ENCODE data around the gene VWA8. TPM values are rescaled to one million over a fixed set of nuclear protein-coding genes. Genes with fewer than 3 reads are reported as not detected.

The VWA8 gene
- polyA plus RNA-seq, 3 donors: 2.0 to 4.4 (median 3.4) TPM

GRCh38 chr13:41966671-41967070 is 5.8 kb upstream of the VWA8 start:
- H3K9ac ChIP-seq (ENCODE audit: insufficient read depth, low read length, poor library complexity, severe bottlenecking): no peak overlapping the region
- no peaks in the 10 kb centered on the region for H3K79me2 ChIP-seq (ENCODE audit: insufficient read depth, low read length)
- no peaks in the 10 kb centered on the region for H3K36me3 ChIP-seq (replicated peaks in 1 of 2; ENCODE audit: control insufficient read depth in 1 of 2, insufficient read depth in 2 of 2, low read length in 2 of 2)
- no peak for DNase-seq
- Mint-ChIP-seq H3K9me3 (peaks cover 0 to 3% (median 0%) of the 10 kb centered on the region in 7 donors), H3K4me1 (peaks cover 3% of the 10 kb centered on the region), H3K27me3 (ENCODE audit: low read depth in 3 of 3) (peaks cover 0 to 6% (median 5%) of the 10 kb centered on the region in 3 donors), H3K36me3 (no peaks in the 10 kb centered on the region), H3K4me3 (no peak overlapping the region), H3K27ac (no peak overlapping the region)
- H3K4me1 ChIP-seq (ENCODE audit: control insufficient read depth in 1 of 2, insufficient read depth in 2 of 2, low read length in 2 of 2): no peaks in the 10 kb centered on the region
- H3K9me3 ChIP-seq (replicated peaks in 1 of 2; ENCODE audit: control insufficient read depth in 1 of 2, insufficient read depth in 1 of 2, low read length in 2 of 2): no peaks in the 10 kb centered on the region
- H4K20me1 ChIP-seq (ENCODE audit: insufficient read depth, low read length): no peaks in the 10 kb centered on the region
- H3K4me3 ChIP-seq (replicated peaks in 1 of 3; ENCODE audit: low read depth in 2 of 3, low read length in 3 of 3): no peak overlapping the region
- no CpG with 5 or more reads among the region's 1 CpG for WGBS (ENCODE audit: insufficient coverage)
- H2AFZ ChIP-seq (ENCODE audit: insufficient read depth, low read depth, low read length, poor library complexity, severe bottlenecking): no peak overlapping the region
- H3K27ac ChIP-seq (ENCODE audit: low read depth in 1 of 2, low read length in 2 of 2): no peak overlapping the region
- intact Hi-C loops (cut with micrococcal nuclease): no loop called here
- TF ChIP-seq CTCF (IDR thresholded peaks at IDR 0.05): no peak
- H3K4me2 ChIP-seq (replicated peaks; ENCODE audit: extremely low read depth, low read length, poor library complexity, severe bottlenecking): no peak overlapping the region
- H3K27me3 ChIP-seq (ENCODE audit: control insufficient read depth in 2 of 2, insufficient read depth in 2 of 2, low read length in 2 of 2): peaks cover 0 to 3% of the 10 kb centered on the region in 2 donors

- no peak overlapping the region for H3K4me3 ChIP-seq (replicated peaks in 1 of 3; ENCODE audit: low read depth in 2 of 3, low read length in 3 of 3)
- no peaks in the 10 kb centered on the region for H3K79me2 ChIP-seq (ENCODE audit: insufficient read depth, low read length)
- H3K36me3 Mint-ChIP-seq: no peaks in the 10 kb centered on the region
- H3K4me1 ChIP-seq (ENCODE audit: control insufficient read depth in 1 of 2, insufficient read depth in 2 of 2, low read length in 2 of 2): peaks cover 15 to 19% of the 10 kb centered on the region in 2 donors
- intact Hi-C loops (cut with micrococcal nuclease): no loop called here
- peaks cover 20% of the 10 kb centered on the region for H3K4me1 Mint-ChIP-seq
- no peak overlapping the region for H3K4me2 ChIP-seq (replicated peaks; ENCODE audit: extremely low read depth, low read length, poor library complexity, severe bottlenecking)
- DNase-seq: no peak
- H4K20me1 ChIP-seq (ENCODE audit: insufficient read depth, low read length): no peaks in the 10 kb centered on the region
- WGBS (ENCODE audit: insufficient coverage): 92% methylated on average over 1 of the region's 1 CpG
- H3K9me3 ChIP-seq (replicated peaks in 1 of 2; ENCODE audit: control insufficient read depth in 1 of 2, insufficient read depth in 1 of 2, low read length in 2 of 2): no peaks in the 10 kb centered on the region
- H3K4me3 Mint-ChIP-seq: no peak overlapping the region
- no peak overlapping the region for H3K9ac ChIP-seq (ENCODE audit: insufficient read depth, low read length, poor library complexity, severe bottlenecking)
- H3K27me3 Mint-ChIP-seq (ENCODE audit: low read depth in 3 of 3): peaks cover 0 to 9% (median 6%) of the 10 kb centered on the region in 3 donors
- H3K9me3 Mint-ChIP-seq: peaks cover 0 to 4% (median 0%) of the 10 kb centered on the region in 7 donors
- H3K27ac Mint-ChIP-seq: no peak overlapping the region
- peaks cover 0 to 4% of the 10 kb centered on the region in 2 donors for H3K27me3 ChIP-seq (ENCODE audit: control insufficient read depth in 2 of 2, insufficient read depth in 2 of 2, low read length in 2 of 2)
- no peak overlapping the region for H3K27ac ChIP-seq (ENCODE audit: low read depth in 1 of 2, low read length in 2 of 2)
- no peak for TF ChIP-seq CTCF (IDR thresholded peaks at IDR 0.05)
- H2AFZ ChIP-seq (ENCODE audit: insufficient read depth, low read depth, low read length, poor library complexity, severe bottlenecking): peak overlapping the region; percentile 23
- no peaks in the 10 kb centered on the region for H3K36me3 ChIP-seq (replicated peaks in 1 of 2; ENCODE audit: control insufficient read depth in 1 of 2, insufficient read depth in 2 of 2, low read length in 2 of 2)
These were observed 2.1 kb upstream of the VWA8 start for GRCh38 chr13:41962994-41963393.
